GM12878 (cell line): ENCODE data around the gene RRP15. TPM values are rescaled to one million over a fixed set of nuclear protein-coding genes. Genes with fewer than 3 reads are reported as not detected.

ENCODE experiments used
- ATAC-seq: fragments of 200-7000 bp; cut with Tn5 transposase; 3 replicates; pipeline ENCODE4 v1.9.1; 2020; ENCODE audit warnings: mild to moderate bottlenecking, moderate library complexity
- BruUV-seq: library from RNA; stranded (reverse); fragments of 400-500 nt; replicated peaks from 2 replicates; lab custom pipeline; 2021; lab: Mats Ljungman, UMichigan
- CTCF ChIA-PET: fragments of 300-600 bp; sonication (Branson Sonifier 250); formaldehyde crosslinking; extraction: SDS; loops from one replicate; lab custom pipeline; 2021; ENCODE audit warnings: inconsistent platforms; lab: Yijun Ruan, JAX
- POLR2A ChIA-PET: fragments of 350-600 bp; formaldehyde crosslinking; extraction: SDS; loops from one replicate; lab custom pipeline; 2021; ENCODE audit warnings: inconsistent platforms; lab: Charles Lee
- RAD21 ChIA-PET: fragments of 300-600 bp; sonication (Branson Sonifier 250); formaldehyde crosslinking; loops from one replicate; lab custom pipeline; 2023; ENCODE audit warnings: antibody characterized with exemption; ENCODE audit not compliant: unreplicated experiment; lab: Charles Lee
- SMC1A ChIA-PET: fragments of 300-600 bp; sonication (Branson Sonifier 250); formaldehyde crosslinking; loops from one replicate; lab custom pipeline; 2023; ENCODE audit not compliant: unreplicated experiment, uncharacterized antibody; lab: Charles Lee
- DNase-seq: peaks from one replicate; pipeline ENCODE4 v3.0.0-alpha.2; 2011; ENCODE audit warnings: low read depth, low spot score
- FAIRE-seq: peaks from 3 replicates; lab custom pipeline; 2011; peaks lifted over from hg19 to GRCh38; lab: Jason Lieb, UNC
- H2AFZ ChIP-seq: 2 replicates; pipeline ENCODE4 v1.6.0; 2011; ENCODE audit warnings: low read depth, low read length, control low read depth; ENCODE audit not compliant: control insufficient read depth
- H3K27ac ChIP-seq: 2 replicates; pipeline ENCODE4 v1.5.1; 2011; ENCODE audit warnings: control low read depth; ENCODE audit not compliant: control insufficient read depth, insufficient read depth
- H3K27me3 ChIP-seq, 2 experiments: replicated peaks in 1 of 2; 2 replicates each; pipeline versions ENCODE4 v1.6.0 to v1.6.1; 2011; ENCODE audit warnings: low read length in 1 of 2; ENCODE audit not compliant: control insufficient read depth in 2 of 2, insufficient read depth in 2 of 2
- H3K36me3 ChIP-seq, 2 experiments: 2 replicates each; pipeline ENCODE4 v1.5.1; 2011; ENCODE audit warnings: low read length in 1 of 2; ENCODE audit not compliant: control insufficient read depth in 2 of 2, insufficient read depth in 2 of 2
- H3K4me1 ChIP-seq: 2 replicates; pipeline ENCODE4 v1.6.1; 2011; ENCODE audit warnings: mild to moderate bottlenecking, low read length, moderate library complexity, mixed read lengths; ENCODE audit not compliant: control insufficient read depth, insufficient read depth
- H3K4me2 ChIP-seq: 2 replicates; pipeline ENCODE4 v1.6.0; 2011; ENCODE audit warnings: control low read depth; ENCODE audit not compliant: control insufficient read depth, insufficient read depth
- H3K4me3 ChIP-seq: fragments of 200-600 bp; sonication (generic); 2 replicates; pipeline ENCODE4 v1.5.1; 2016
- H3K79me2 ChIP-seq: 2 replicates; pipeline ENCODE4 v1.6.0; 2011; ENCODE audit warnings: low read length; ENCODE audit not compliant: control insufficient read depth, insufficient read depth
- H3K9ac ChIP-seq: 2 replicates; pipeline ENCODE4 v1.8.0; 2011; ENCODE audit warnings: low read length, control low read depth, mixed read lengths; ENCODE audit not compliant: control insufficient read depth, insufficient read depth
- H3K9me3 ChIP-seq: replicated peaks from 3 replicates; pipeline ENCODE4 v1.5.1; 2011; ENCODE audit warnings: mild to moderate bottlenecking, low read length; ENCODE audit not compliant: control insufficient read depth, insufficient read depth
- H4K20me1 ChIP-seq: 2 replicates; pipeline ENCODE4 v1.6.0; 2011; ENCODE audit not compliant: control insufficient read depth, insufficient read depth
- CEBPB ChIP-seq, 2 experiments: fragments of 150-350 bp in 1 of 2; IDR thresholded peaks; 2 replicates each; pipeline ENCODE4 v1.6.1; 2012 to 2014; ENCODE audit warnings: low read depth in 2 of 2, low read length in 2 of 2, borderline replicate concordance in 1 of 2, inconsistent platforms in 1 of 2
- EGR1 ChIP-seq, 2 experiments: IDR thresholded peaks; 1 replicate in 1 of 2; 2 replicates in 1 of 2; pipeline ENCODE4 v1.6.1; 2011 to 2012; ENCODE audit warnings: low read depth in 2 of 2, low read length in 2 of 2, borderline replicate concordance in 1 of 2, mild to moderate bottlenecking in 1 of 2, moderate library complexity in 1 of 2
- IRF4 ChIP-seq: IDR thresholded peaks from 2 replicates; pipeline ENCODE4 v1.6.1; 2011; ENCODE audit warnings: low read depth, low read length
- NFXL1 ChIP-seq: fragments of 450-650 bp; IDR thresholded peaks from 2 replicates; pipeline ENCODE4 v1.6.1; 2017; ENCODE audit warnings: antibody characterized with exemption, mild to moderate bottlenecking, borderline replicate concordance
- NR2C1 ChIP-seq: fragments of 450-650 bp; IDR thresholded peaks from 2 replicates; pipeline ENCODE4 v1.6.1; 2017; ENCODE audit warnings: antibody characterized with exemption, mild to moderate bottlenecking, moderate library complexity
- PAX5 ChIP-seq: IDR thresholded peaks from 2 replicates; pipeline ENCODE4 v1.6.1; 2011; ENCODE audit warnings: low read depth, low read length, borderline replicate concordance
- TARDBP ChIP-seq: IDR thresholded peaks from 2 replicates; pipeline ENCODE4 v1.6.1; 2016; ENCODE audit warnings: borderline replicate concordance
- ZNF274 ChIP-seq: IDR thresholded peaks from one replicate; pipeline ENCODE4 v1.8.0; 2011; ENCODE audit not compliant: insufficient read length, insufficient read depth
- ZNF687 ChIP-seq: fragments of 450-650 bp; IDR thresholded peaks from 2 replicates; pipeline ENCODE4 v1.6.1; 2017; ENCODE audit warnings: mild to moderate bottlenecking, moderate library complexity
- WGBS: methylation state at CpG from one replicate; pipeline ENCODE4 v1.1.6; 2016; ENCODE audit warnings: low lambda C conversion rate; ENCODE audit not compliant: insufficient replicate concordance, insufficient coverage; ENCODE audit errors: missing lambda C conversion rate; 5-methylcytosine and 5-hydroxymethylcytosine counted together
- in situ Hi-C: fragments of 300-500 bp; cut with MboI; formaldehyde crosslinking; loops from 9 replicates; pipeline ENCODE4 v1.14.3; 2018; ENCODE audit warnings: mixed read lengths
- intact Hi-C: fragments of 100-400 bp; cut with micrococcal nuclease; formaldehyde crosslinking; loops from one replicate; pipeline ENCODE4 v1.14.2; 2022; ENCODE audit not compliant: unreplicated experiment
- polyA plus RNA-seq, 11 experiments: library from polyadenylated mRNA; depleted of rRNA in 4 of 11; unstranded in 6 of 11; stranded (reverse) in 5 of 11; fragments of >200 nt; fragmentation: Nextera tagmentation in 4 of 11; fragmentation: Illumina TruSeq in 1 of 11; extraction: Ambion mirVana in 4 of 11; extraction: Trizol in 1 of 11; gene quantifications; 1 replicate in 1 of 11; 2 replicates in 10 of 11; pipeline versions ENCODE4 v1.2.1 to v1.2.3, GENCODE V29; 2011 to 2016; ENCODE audit warnings: inconsistent platforms in 2 of 11, missing spikeins in 2 of 11, low read depth in 1 of 11
- total RNA-seq, 4 experiments: library from RNA; depleted of rRNA in 3 of 4; stranded (reverse); fragments of >200 nt in 3 of 4; fragmentation: Illumina TruSeq in 1 of 4; extraction: Trizol in 1 of 4; gene quantifications; 2 replicates each; pipeline versions ENCODE4 v1.2.1 to v1.2.3, GENCODE V29; 2013 to 2021

The RRP15 gene
- total and polyA plus RNA-seq, 10 of the 15 experiments (the other 5 are each of a cell fraction or from before 2014, with no cell fraction given): 5.6 to 37.8 (median 19.1) TPM

GRCh38 chr1:218284377-218284916 is 646 bp upstream of the RRP15 start:
- TSS peak; percentile 78 for BruUV-seq
- Histone ChIP-seq H3K27ac (no peak overlapping the region; the same call in 1 of the 2 replicates), H3K9me3 (no peaks in the 10 kb centered on the region; the same call in 2 of the 3 replicates), H3K79me2 (peaks cover 36% of the 10 kb centered on the region), H3K4me1 (no peaks in the 10 kb centered on the region; the same call in 1 of the 2 replicates), H3K36me3 (no peaks in the 10 kb centered on the region), H3K9ac (peak overlapping the region; percentile 79), H3K4me2 (peak overlapping the region; percentile 77), H3K27me3 (no peaks in the 10 kb centered on the region), H2AFZ (peak overlapping the region; percentile 99), H3K4me3 (peak overlapping the region; percentile 83), H4K20me1 (no peaks in the 10 kb centered on the region)
- RAD21 ChIA-PET: interaction anchor here (1.3 kb wide), 1 partner anchor 11 kb away, joined by 4 read pairs; no protein-coding TSS in a partner anchor
- WGBS: 47% methylated on average over 26 of the region's 26 CpGs
- SMC1A ChIA-PET: interaction anchor here (1.2 to 2.0 kb wide), 3 partner anchors 10 to 19 kb away, joined by 3 to 7 read pairs (median 7); no protein-coding TSS in a partner anchor
- CTCF ChIA-PET: interaction anchor here (0.8 to 1.3 kb wide), 5 partner anchors 15 to 1102 kb away, joined by 3 to 6 read pairs (median 3); no protein-coding TSS in a partner anchor
- POLR2A ChIA-PET: interaction anchor here (1.6 kb wide), 1 partner anchor 15 kb away, joined by 7 read pairs; no protein-coding TSS in a partner anchor
- ATAC-seq (peak; percentile 39), FAIRE-seq (no peak), DNase-seq (no peak)
- TF ChIP-seq PAX5 (no peak), ZNF274 (no peak), ZNF687 (no peak), CEBPB (IDR thresholded peaks at IDR 0.05; ENCODE audit: borderline replicate concordance in 1 of 2, low read depth in 2 of 2, low read length in 2 of 2) (no peak), NR2C1 (no peak), IRF4 (no peak), NFXL1 (no peak), EGR1 (IDR thresholded peaks at IDR 0.05; ENCODE audit: borderline replicate concordance in 1 of 2, low read depth in 2 of 2, low read length in 2 of 2) (0 out of 3 replicates have a peak, but pooled peaks of 1 of the 2 experiments have one; percentile 10), TARDBP (no peak)
- intact Hi-C loops (no loop called here), in situ Hi-C loops (no loop called here)
